Mammary epithelial cell (primary cell): ENCODE data around the gene NEO1.

Source experiments
- EZH2 ChIP-seq: IDR thresholded peaks from 2 replicates; pipeline ENCODE4 v1.6.1; 2012; ENCODE audit warnings: low read length, inconsistent platforms, borderline replicate concordance
- TF ChIP-seq, protein P1 (sequence below), 2 donors: IDR thresholded peaks in 1 of 2; conservative IDR thresholded peaks in 1 of 2; 2 replicates each; pipeline ENCODE4 v1.5.1; 2011 to 2012; ENCODE audit warnings: inconsistent platforms in 2 of 2, low read length in 2 of 2, mild to moderate bottlenecking in 2 of 2, control low read depth in 1 of 2, low read depth in 1 of 2; ENCODE audit not compliant: insufficient read depth in 1 of 2; ENCODE audit errors: extremely low read depth in 1 of 2

DNA sequence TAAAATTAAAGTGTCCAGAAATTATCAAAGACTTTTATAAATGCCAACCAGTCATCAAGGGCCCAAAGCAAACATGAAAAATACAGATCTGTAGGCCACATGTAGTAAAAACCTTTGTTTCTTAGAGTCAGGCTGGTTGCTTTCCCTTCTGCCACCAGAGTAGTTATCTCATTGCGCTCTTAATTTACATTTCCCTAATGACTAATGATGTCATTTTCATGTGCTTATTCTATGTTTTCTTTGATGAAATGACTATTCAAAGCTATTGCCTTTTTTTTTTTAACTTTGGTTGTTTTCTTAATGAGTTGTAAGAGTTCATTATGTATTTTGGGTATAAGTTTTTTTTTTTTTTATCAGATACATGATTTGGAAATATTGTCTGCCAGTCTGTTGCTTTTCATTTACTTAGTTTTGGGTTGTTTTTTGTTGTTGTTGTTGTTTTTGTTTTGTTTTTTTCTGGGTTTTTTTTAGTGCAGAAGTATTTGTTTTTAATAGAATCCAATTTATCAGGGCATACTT is 175.9 kb downstream of the NEO1 start:
- TF ChIP-seq, protein P1, sequence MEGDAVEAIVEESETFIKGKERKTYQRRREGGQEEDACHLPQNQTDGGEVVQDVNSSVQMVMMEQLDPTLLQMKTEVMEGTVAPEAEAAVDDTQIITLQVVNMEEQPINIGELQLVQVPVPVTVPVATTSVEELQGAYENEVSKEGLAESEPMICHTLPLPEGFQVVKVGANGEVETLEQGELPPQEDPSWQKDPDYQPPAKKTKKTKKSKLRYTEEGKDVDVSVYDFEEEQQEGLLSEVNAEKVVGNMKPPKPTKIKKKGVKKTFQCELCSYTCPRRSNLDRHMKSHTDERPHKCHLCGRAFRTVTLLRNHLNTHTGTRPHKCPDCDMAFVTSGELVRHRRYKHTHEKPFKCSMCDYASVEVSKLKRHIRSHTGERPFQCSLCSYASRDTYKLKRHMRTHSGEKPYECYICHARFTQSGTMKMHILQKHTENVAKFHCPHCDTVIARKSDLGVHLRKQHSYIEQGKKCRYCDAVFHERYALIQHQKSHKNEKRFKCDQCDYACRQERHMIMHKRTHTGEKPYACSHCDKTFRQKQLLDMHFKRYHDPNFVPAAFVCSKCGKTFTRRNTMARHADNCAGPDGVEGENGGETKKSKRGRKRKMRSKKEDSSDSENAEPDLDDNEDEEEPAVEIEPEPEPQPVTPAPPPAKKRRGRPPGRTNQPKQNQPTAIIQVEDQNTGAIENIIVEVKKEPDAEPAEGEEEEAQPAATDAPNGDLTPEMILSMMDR (conservative IDR thresholded peaks at IDR 0.05 in 1 of 2, IDR thresholded peaks at IDR 0.05 in 1 of 2; ENCODE audit: extremely low read depth in 1 of 2, insufficient read depth in 1 of 2, low read depth in 1 of 2, low read length in 2 of 2): no peak
- TF ChIP-seq EZH2: no peak
